Adipocyte (in vitro differentiated cells): ENCODE data around the gene LHFPL2.

Source experiments
- DNase-seq: peaks from one replicate; pipeline ENCODE4 v3.0.0-alpha.2; 2015; ENCODE audit warnings: low read depth
- H3K27me3 ChIP-seq: replicated peaks from 2 replicates; pipeline ENCODE4 v1.7.0; 2013; ENCODE audit warnings: mild to moderate bottlenecking, low read length, moderate library complexity; ENCODE audit not compliant: control insufficient read depth, insufficient read depth
- H3K36me3 ChIP-seq: 2 replicates; pipeline ENCODE4 v1.7.0; 2013; ENCODE audit warnings: low read length, mild to moderate bottlenecking, moderate library complexity; ENCODE audit not compliant: control insufficient read depth, insufficient read depth, severe bottlenecking
- H3K4me1 ChIP-seq: 2 replicates; pipeline ENCODE4 v1.7.0; 2013; ENCODE audit warnings: mild to moderate bottlenecking, low read length, moderate library complexity; ENCODE audit not compliant: control insufficient read depth, insufficient read depth
- H3K4me3 ChIP-seq: 2 replicates; pipeline ENCODE4 v1.7.0; 2013; ENCODE audit warnings: mild to moderate bottlenecking, low read length, moderate library complexity
- H3K9ac ChIP-seq: 2 replicates; pipeline ENCODE4 v1.7.0; 2013; ENCODE audit warnings: mild to moderate bottlenecking, low read length, moderate library complexity
- H3K9me3 ChIP-seq: 2 replicates; pipeline ENCODE4 v1.7.0; 2013; ENCODE audit warnings: mild to moderate bottlenecking, low read length, moderate library complexity; ENCODE audit not compliant: control insufficient read depth

LHFPL2 gene

DNA sequence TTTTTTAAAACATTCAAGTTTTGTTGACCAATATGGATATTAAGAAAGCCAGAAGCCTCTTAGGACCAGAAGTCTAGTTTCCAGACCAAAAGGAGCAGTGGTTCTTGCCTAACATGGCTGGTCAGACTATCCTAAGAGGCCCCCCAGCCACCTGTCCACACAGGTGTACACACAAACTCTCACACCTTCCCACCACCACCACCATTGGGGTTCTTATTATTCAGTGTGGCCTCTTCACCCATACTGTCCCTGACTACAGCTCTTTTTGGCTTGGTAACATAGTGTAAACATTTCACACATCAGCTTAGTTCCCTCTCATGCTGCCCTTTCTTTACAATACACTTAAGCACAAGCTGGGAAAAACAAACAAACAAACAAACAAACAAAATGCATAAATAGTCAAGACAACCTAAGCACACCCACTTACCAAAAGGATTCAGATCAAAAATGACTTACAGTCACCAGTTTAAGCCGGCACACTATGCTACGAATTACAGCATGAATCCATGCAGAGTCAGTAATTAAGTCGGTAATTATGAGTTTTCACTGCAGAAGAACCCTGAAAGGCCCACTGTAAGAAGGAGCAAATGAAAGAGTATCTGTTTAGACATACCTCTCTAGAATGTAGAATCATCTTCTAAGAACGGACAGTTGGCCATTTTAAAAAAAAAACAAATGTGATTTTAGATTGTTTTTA, 9.5 kb downstream of the LHFPL2 start:
- H3K9me3 ChIP-seq: no peaks in the 10 kb centered on the region
- H3K36me3 ChIP-seq: no peaks in the 10 kb centered on the region
- no peak for DNase-seq
- peak overlapping the region; percentile 20 for H3K9ac ChIP-seq
- H3K4me1 ChIP-seq: peaks cover 46% of the 10 kb centered on the region
- no peaks in the 10 kb centered on the region for H3K27me3 ChIP-seq
- peak overlapping the region; percentile 8 for H3K4me3 ChIP-seq

DNA sequence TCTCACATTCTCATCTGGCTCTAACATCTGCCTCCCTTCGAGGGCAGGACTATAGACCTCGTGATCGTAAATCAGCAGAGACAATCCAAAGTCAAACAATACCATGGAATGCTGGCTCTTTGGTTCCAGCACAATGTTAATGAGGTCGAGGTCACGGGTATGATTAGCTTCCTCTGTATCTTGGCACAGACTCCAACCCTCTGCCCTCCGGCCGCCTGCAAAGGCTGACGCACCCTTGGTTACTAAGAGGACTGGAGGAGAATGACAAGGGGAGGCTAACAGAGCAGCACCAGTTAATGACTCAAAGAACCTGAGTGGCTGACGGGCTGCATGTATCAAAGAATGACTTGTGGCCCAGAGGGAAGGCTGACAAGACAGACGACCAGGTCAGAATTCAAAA, 10.1 kb downstream of the LHFPL2 start:
- Histone ChIP-seq H3K9ac (no peak overlapping the region), H3K4me1 (peaks cover 46% of the 10 kb centered on the region), H3K27me3 (no peaks in the 10 kb centered on the region), H3K9me3 (no peaks in the 10 kb centered on the region), H3K36me3 (no peaks in the 10 kb centered on the region), H3K4me3 (no peak overlapping the region)
- peak; percentile 93 for DNase-seq

DNA sequence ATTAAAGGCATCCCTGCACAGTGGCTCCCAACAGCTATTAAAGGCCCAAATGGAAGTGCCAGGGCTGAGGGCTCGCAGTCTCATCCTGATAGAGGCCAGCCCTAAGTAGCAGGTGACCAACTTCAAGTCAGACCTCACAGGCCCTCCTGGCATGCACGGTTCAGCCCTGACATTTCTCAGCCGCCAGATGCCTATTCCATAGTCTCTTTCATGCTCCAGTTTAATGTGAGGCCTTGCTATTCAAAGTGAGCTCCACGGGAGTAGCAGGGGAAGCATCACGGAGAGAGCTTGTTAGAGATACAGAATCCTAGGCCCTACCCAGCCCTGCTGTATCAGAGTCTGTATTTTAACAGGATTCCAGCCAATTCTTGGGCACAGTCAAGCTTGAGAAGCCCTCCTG, 11.1 kb downstream of the LHFPL2 start:
- peaks cover 46% of the 10 kb centered on the region for H3K4me1 ChIP-seq
- H3K9me3 ChIP-seq: no peaks in the 10 kb centered on the region
- DNase-seq: no peak
- no peak overlapping the region for H3K9ac ChIP-seq
- no peak overlapping the region for H3K4me3 ChIP-seq
- no peaks in the 10 kb centered on the region for H3K27me3 ChIP-seq
- H3K36me3 ChIP-seq: peaks cover under 1% of the 10 kb centered on the region

DNA sequence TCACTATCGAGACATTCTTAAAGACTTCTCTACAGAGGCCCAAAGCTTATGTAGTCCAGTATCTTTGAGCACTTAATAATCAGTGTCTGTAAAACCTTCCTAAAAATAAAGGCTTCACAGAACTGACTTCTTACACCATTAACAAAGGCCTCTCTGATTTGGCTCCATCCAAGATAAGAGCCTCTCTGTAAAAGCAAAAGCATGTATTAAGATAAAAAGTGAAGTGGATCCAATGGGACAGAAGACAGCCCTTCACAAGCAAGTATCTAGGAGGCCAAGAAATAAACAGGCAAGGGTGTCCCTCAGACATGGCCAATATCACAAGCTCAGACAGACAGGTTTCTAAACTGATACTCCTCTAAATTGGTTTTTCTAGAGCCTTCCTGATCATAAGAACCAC, 11.9 kb downstream of the LHFPL2 start:
- Histone ChIP-seq H3K27me3 (no peaks in the 10 kb centered on the region), H3K4me3 (no peak overlapping the region), H3K36me3 (peaks cover 7% of the 10 kb centered on the region), H3K4me1 (peaks cover 46% of the 10 kb centered on the region), H3K9ac (no peak overlapping the region), H3K9me3 (no peaks in the 10 kb centered on the region)
- no peak for DNase-seq

DNA sequence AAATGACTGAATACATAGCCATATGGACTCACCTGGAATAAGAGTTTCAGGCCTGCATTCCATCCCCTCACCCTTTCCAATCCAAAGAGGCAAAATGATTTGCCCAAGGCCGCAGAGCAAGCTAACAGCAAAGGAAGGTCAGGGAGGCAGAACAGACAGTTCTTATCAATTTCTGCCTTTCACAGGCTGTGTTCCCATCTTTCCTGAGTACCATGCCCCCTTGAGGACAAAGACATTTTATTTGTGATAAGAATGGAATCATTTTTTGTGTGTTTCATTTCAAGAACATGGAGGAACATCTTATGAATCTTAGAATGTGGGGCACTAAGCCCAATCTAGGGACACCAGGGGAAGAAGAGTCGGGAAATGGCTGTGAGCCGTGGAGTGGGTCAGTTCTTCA, 13.9 kb downstream of the LHFPL2 start:
- H3K27me3 ChIP-seq: no peaks in the 10 kb centered on the region
- H3K4me3 ChIP-seq: no peak overlapping the region
- DNase-seq: no peak
- peaks cover 25% of the 10 kb centered on the region for H3K36me3 ChIP-seq
- no peak overlapping the region for H3K9ac ChIP-seq
- H3K9me3 ChIP-seq: no peaks in the 10 kb centered on the region
- H3K4me1 ChIP-seq: peaks cover 39% of the 10 kb centered on the region

DNA sequence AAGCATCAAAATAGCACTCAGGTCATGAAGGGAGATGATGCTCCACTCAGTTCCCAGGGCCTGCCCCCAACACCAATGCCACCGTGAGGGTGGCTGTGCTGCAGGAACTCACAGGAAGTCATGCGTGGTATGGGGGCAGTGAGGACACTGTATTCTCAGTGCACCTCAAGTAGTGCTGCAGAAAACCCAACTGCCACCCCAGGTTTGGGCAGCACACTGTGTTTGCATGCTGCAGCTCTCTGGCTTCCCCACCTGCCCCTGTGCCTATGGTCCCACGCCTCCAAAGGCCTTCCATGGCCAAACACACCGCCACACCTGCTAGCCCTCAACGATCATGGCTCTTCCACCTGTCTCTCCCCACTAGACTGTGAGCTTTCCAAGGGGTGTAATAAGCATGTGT, 14.3 kb downstream of the LHFPL2 start:
- Histone ChIP-seq H3K4me1 (peaks cover 39% of the 10 kb centered on the region), H3K9me3 (no peaks in the 10 kb centered on the region), H3K36me3 (peaks cover 25% of the 10 kb centered on the region), H3K4me3 (no peak overlapping the region), H3K27me3 (no peaks in the 10 kb centered on the region), H3K9ac (no peak overlapping the region)
- no peak for DNase-seq

DNA sequence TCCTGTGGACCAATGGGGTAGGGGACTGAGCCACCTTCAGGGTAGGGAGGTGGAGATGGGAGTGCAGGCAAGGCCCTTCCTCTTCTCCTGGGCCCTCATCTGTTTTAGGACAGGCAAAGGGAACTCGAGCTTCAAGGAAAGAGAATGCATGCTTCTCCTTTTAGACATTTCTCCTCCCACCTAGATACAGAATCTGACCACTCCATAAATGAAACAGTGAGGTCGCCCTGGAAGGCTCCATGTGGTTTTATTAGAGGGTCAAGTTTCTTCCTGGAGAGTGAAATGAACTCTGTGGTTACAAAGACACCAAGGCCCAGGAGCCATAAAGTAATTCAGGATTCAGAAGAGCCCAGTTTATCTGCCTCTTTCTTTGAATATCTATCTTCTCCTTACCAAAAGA, 14.9 kb downstream of the LHFPL2 start:
- H3K27me3 ChIP-seq: no peaks in the 10 kb centered on the region
- H3K9me3 ChIP-seq: no peaks in the 10 kb centered on the region
- peaks cover 37% of the 10 kb centered on the region for H3K4me1 ChIP-seq
- H3K4me3 ChIP-seq: no peak overlapping the region
- DNase-seq: peak; percentile 47
- H3K36me3 ChIP-seq: peaks cover 27% of the 10 kb centered on the region
- H3K9ac ChIP-seq: no peak overlapping the region

DNA sequence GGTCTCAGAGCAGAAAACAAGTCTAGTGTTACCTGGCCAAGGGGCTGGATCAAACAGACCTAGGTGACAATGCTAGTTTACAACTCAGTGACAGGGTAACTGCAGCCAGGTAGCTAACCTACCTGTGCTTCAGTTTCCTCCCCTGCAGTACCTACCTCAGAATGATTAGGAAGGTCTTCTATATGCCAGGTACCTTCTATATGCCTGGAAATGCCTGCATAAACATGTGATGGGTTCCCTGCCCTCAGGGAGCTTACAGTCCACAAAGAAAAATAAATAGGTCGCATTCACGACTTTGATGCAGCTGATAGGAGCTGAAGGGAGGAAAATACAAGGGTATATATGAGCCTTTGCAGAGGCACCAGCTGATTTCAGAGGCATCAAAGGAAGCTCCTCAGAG, 16.1 kb downstream of the LHFPL2 start:
- H3K9me3 ChIP-seq: no peaks in the 10 kb centered on the region
- no peaks in the 10 kb centered on the region for H3K27me3 ChIP-seq
- H3K9ac ChIP-seq: no peak overlapping the region
- H3K4me3 ChIP-seq: no peak overlapping the region
- H3K4me1 ChIP-seq: peaks cover 39% of the 10 kb centered on the region
- peaks cover 33% of the 10 kb centered on the region for H3K36me3 ChIP-seq
- DNase-seq: no peak

DNA sequence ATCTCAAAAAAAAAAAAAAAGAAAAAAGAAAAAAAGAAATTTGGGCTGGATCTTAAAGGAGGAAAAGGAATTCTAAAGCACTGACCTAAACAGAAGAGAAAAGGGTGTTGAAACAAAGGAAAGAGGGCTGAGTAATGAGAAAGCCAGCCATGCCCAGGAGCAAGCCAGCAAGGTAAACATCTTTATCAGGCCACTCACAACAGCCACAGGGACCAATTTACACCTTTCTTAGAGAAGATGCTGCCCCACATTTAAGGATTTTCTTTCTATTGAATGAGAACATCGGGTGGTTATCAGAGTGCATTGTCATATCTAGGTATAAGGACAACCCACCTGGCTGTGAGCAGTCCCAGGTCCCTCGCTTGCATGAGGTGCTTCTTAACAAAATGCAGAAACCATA, 16.6 kb downstream of the LHFPL2 start:
- Histone ChIP-seq H3K9me3 (no peaks in the 10 kb centered on the region), H3K4me1 (peaks cover 40% of the 10 kb centered on the region), H3K9ac (no peak overlapping the region), H3K36me3 (peaks cover 33% of the 10 kb centered on the region), H3K4me3 (no peak overlapping the region), H3K27me3 (no peaks in the 10 kb centered on the region)
- DNase-seq: no peak

DNA sequence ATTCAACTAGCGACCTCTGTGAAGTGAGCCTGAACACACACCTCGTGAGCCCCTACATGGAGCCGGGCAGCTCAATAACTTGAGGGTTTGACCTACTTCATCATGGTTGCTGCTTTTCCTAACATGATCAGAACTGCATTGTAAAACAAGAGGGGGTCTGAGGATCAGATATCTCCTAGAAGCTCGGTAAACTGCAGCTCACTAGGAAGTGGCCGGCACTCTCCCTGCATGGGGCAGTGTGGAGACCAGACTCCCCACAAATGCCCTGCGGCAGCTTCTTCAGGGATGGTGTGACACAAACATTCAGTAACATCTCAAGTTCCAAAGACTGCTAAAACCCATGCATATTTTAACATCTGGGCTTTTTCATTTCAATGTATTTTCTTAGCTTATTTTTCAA, 18.5 kb downstream of the LHFPL2 start:
- H3K27me3 ChIP-seq: no peaks in the 10 kb centered on the region
- DNase-seq: no peak
- H3K4me3 ChIP-seq: no peak overlapping the region
- H3K9me3 ChIP-seq: no peaks in the 10 kb centered on the region
- peaks cover 46% of the 10 kb centered on the region for H3K36me3 ChIP-seq
- no peak overlapping the region for H3K9ac ChIP-seq
- peaks cover 45% of the 10 kb centered on the region for H3K4me1 ChIP-seq

DNA sequence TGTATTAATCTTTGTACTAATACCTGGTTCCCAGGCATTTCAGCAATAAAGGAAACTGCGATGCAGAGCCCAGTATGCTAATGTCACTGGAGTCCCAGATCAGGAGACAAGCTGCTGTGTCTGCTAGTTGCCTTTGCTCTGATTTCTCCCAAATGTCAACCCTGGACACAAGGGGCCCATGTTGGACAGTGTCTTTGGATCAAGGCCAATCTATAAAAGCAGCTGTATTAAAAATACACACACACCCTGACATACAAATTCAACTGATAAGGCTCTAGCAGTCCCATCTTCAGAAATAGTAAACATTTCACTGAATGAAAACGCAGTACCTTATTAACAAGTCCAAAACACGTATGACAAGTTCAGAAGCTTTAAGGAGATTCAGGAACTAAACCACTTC, 18.9 kb downstream of the LHFPL2 start:
- DNase-seq: no peak
- no peak overlapping the region for H3K4me3 ChIP-seq
- no peaks in the 10 kb centered on the region for H3K27me3 ChIP-seq
- H3K9ac ChIP-seq: no peak overlapping the region
- H3K36me3 ChIP-seq: peaks cover 46% of the 10 kb centered on the region
- no peaks in the 10 kb centered on the region for H3K9me3 ChIP-seq
- H3K4me1 ChIP-seq: peaks cover 44% of the 10 kb centered on the region
